Keratinocyte (primary cell): ENCODE data around the gene SPTBN1. TPM values are rescaled to one million over a fixed set of nuclear protein-coding genes. Genes with fewer than 3 reads are reported as not detected.

Experiments
- DNase-seq: peaks from one replicate; pipeline ENCODE4 v3.0.0-alpha.2; 2011; ENCODE audit warnings: low read depth, missing footprints, low spot score
- FAIRE-seq: peaks from 2 replicates; lab custom pipeline; 2011; peaks lifted over from hg19 to GRCh38; lab: Jason Lieb, UNC
- H2AFZ ChIP-seq: 2 replicates; pipeline ENCODE4 v1.6.0; 2012; ENCODE audit warnings: low read length, control low read depth, inconsistent platforms; ENCODE audit not compliant: control insufficient read depth
- H3K27ac ChIP-seq: 2 replicates; pipeline ENCODE4 v1.5.1; 2011; ENCODE audit warnings: low read length; ENCODE audit not compliant: control insufficient read depth, insufficient read depth
- H3K27me3 ChIP-seq: 3 replicates; pipeline ENCODE4 v1.6.0; 2011; ENCODE audit warnings: low read length; ENCODE audit not compliant: control insufficient read depth, insufficient read depth; ENCODE audit errors: extremely low read depth
- H3K36me3 ChIP-seq, 2 experiments: 2 replicates in 1 of 2; 3 replicates in 1 of 2; pipeline ENCODE4 v1.5.1; 2011; ENCODE audit warnings: low read length in 2 of 2, mild to moderate bottlenecking in 1 of 2; ENCODE audit not compliant: control insufficient read depth in 2 of 2, insufficient read depth in 2 of 2; ENCODE audit errors: extremely low read depth in 1 of 2
- H3K4me1 ChIP-seq: 3 replicates; pipeline ENCODE4 v1.5.1; 2011; ENCODE audit warnings: low read length; ENCODE audit not compliant: control insufficient read depth, insufficient read depth; ENCODE audit errors: extremely low read depth
- H3K4me2 ChIP-seq: 3 replicates; pipeline ENCODE4 v1.6.0; 2011; ENCODE audit warnings: low read depth, low read length; ENCODE audit not compliant: control insufficient read depth, insufficient read depth; ENCODE audit errors: extremely low read depth
- H3K4me3 ChIP-seq, 3 experiments: fragments of 200-600 bp in 1 of 3; sonication (generic) in 1 of 3; 2 replicates in 2 of 3; 3 replicates in 1 of 3; pipeline ENCODE4 v1.5.1; 2011 to 2016; ENCODE audit warnings: low read length in 3 of 3, mild to moderate bottlenecking in 3 of 3, control low read depth in 2 of 3, inconsistent platforms in 1 of 3, low read depth in 1 of 3, mixed read lengths in 1 of 3, mixed run types in 1 of 3, moderate library complexity in 1 of 3; ENCODE audit not compliant: control insufficient read depth in 2 of 3, insufficient read depth in 2 of 3; ENCODE audit errors: extremely low read depth in 1 of 3
- H3K79me2 ChIP-seq: 2 replicates; pipeline ENCODE4 v1.6.0; 2012; ENCODE audit warnings: low read length; ENCODE audit not compliant: control insufficient read depth, insufficient read depth
- H3K9ac ChIP-seq: 3 replicates; pipeline ENCODE4 v1.6.0; 2011; ENCODE audit warnings: low read length; ENCODE audit not compliant: control insufficient read depth, insufficient read depth; ENCODE audit errors: extremely low read depth
- H3K9me1 ChIP-seq: 3 replicates; pipeline ENCODE4 v1.6.0; 2011; ENCODE audit warnings: low read length; ENCODE audit not compliant: control insufficient read depth, insufficient read depth; ENCODE audit errors: extremely low read depth
- H3K9me3 ChIP-seq: 2 replicates; pipeline ENCODE4 v1.5.1; 2012; ENCODE audit warnings: low read depth, low read length; ENCODE audit not compliant: control insufficient read depth
- H4K20me1 ChIP-seq: 3 replicates; pipeline ENCODE4 v1.6.0; 2011; ENCODE audit warnings: low read length; ENCODE audit not compliant: control insufficient read depth, insufficient read depth; ENCODE audit errors: extremely low read depth
- EZH2 ChIP-seq: IDR thresholded peaks from one replicate; pipeline ENCODE4 v1.6.1; 2012; ENCODE audit warnings: inconsistent platforms, mild to moderate bottlenecking, low read length, moderate library complexity
- dilution Hi-C: fragments of 300-500 bp; cut with MboI; formaldehyde crosslinking; loops from one replicate; pipeline ENCODE4 v1.7.0; 2020; ENCODE audit warnings: low sequenced_read_pairs; ENCODE audit not compliant: extremely low pct_ligation_motif_present
- polyA plus RNA-seq, 5 experiments: library from polyadenylated mRNA; depleted of rRNA in 3 of 5; stranded (reverse) in 3 of 5; stranded (forward) in 1 of 5; unstranded in 1 of 5; fragments of >200 nt; gene quantifications; 1 replicate in 1 of 5; 2 replicates in 3 of 5; 3 replicates in 1 of 5; pipeline versions ENCODE4 v1.2.1 to v1.2.3, GENCODE V29; 2011 to 2012; ENCODE audit warnings: missing spikeins in 2 of 5, low read depth in 1 of 5, low replicate concordance in 1 of 5
- TF ChIP-seq, protein P1 (sequence below), 3 experiments: IDR thresholded peaks in 1 of 3; conservative IDR thresholded peaks in 1 of 3; optimal IDR thresholded peaks in 1 of 3; 2 replicates in 2 of 3; 3 replicates in 1 of 3; pipeline versions ENCODE3 to v1.5.1; 2011; ENCODE audit warnings: low read length in 3 of 3, mild to moderate bottlenecking in 3 of 3, moderate library complexity in 2 of 3, control low read depth in 1 of 3, inconsistent platforms in 1 of 3; ENCODE audit not compliant: insufficient read depth in 2 of 3; ENCODE audit errors: extremely low read depth in 1 of 3

The SPTBN1 gene
- polyA plus RNA-seq, 1 donor (not counting 4 experiments of a cell fraction or from before 2014, with no cell fraction given): 40.0 TPM

DNA sequence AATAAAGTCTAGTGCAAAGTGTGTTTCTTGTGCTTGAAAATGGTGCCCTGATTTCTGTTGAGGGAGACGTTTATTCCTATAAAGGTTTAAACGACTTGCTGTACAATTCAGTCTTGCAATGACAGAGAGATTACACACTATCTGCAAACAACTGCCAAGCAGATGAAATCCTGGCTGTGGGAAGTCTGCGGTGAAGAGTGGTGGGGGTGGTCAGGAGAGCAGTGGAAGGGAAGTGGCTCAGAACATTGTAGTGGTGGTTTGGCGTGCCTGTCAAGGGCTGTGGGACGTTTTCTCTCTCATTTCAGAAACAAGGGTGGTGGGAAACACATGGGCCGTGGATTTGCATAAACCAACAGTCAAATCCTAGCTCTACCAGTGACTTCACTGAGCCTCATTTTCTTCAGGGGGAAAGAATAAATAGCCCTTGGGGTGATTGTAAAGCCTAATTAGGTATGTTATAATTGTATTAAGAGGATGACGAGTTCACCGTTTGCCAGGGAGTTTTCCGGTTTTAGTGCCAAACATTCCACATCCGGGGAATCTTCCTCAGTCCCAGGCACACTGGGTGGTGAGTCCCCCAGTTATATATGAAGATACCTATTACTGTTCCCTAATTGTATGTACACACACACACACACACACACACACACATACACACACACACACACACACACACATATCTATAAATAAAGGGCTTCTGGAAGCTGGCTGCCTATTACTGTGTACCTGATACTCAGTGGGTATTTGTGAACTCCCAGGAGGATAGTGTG lies 115.0 kb downstream of the SPTBN1 start:
- Histone ChIP-seq H2AFZ (no peak overlapping the region), H3K36me3 (peaks cover 4% of the 10 kb centered on the region in 2 experiments), H3K9ac (peak overlapping the region; percentile 73), H3K9me1 (peaks cover 8% of the 10 kb centered on the region), H3K9me3 (no peaks in the 10 kb centered on the region), H3K4me3 (peak overlapping the region in 2 of 3 experiments; percentile 20 to 40), H3K79me2 (peaks cover 76% of the 10 kb centered on the region), H3K27me3 (no peaks in the 10 kb centered on the region), H3K4me1 (peaks cover 76% of the 10 kb centered on the region), H3K27ac (peak overlapping the region; percentile 96), H3K4me2 (peak overlapping the region; percentile 85), H4K20me1 (no peaks in the 10 kb centered on the region)
- FAIRE-seq (peak; percentile 44), DNase-seq (no peak)
- TF ChIP-seq, protein P1, sequence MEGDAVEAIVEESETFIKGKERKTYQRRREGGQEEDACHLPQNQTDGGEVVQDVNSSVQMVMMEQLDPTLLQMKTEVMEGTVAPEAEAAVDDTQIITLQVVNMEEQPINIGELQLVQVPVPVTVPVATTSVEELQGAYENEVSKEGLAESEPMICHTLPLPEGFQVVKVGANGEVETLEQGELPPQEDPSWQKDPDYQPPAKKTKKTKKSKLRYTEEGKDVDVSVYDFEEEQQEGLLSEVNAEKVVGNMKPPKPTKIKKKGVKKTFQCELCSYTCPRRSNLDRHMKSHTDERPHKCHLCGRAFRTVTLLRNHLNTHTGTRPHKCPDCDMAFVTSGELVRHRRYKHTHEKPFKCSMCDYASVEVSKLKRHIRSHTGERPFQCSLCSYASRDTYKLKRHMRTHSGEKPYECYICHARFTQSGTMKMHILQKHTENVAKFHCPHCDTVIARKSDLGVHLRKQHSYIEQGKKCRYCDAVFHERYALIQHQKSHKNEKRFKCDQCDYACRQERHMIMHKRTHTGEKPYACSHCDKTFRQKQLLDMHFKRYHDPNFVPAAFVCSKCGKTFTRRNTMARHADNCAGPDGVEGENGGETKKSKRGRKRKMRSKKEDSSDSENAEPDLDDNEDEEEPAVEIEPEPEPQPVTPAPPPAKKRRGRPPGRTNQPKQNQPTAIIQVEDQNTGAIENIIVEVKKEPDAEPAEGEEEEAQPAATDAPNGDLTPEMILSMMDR (optimal IDR thresholded peaks at IDR 0.05 in 1 of 3, IDR thresholded peaks at IDR 0.05 in 1 of 3, conservative IDR thresholded peaks at IDR 0.05 in 1 of 3; ENCODE audit: extremely low read depth in 1 of 3, insufficient read depth in 2 of 3, low read length in 3 of 3): no peak
- no peak for TF ChIP-seq EZH2
- dilution Hi-C loops: no loop called here

DNA sequence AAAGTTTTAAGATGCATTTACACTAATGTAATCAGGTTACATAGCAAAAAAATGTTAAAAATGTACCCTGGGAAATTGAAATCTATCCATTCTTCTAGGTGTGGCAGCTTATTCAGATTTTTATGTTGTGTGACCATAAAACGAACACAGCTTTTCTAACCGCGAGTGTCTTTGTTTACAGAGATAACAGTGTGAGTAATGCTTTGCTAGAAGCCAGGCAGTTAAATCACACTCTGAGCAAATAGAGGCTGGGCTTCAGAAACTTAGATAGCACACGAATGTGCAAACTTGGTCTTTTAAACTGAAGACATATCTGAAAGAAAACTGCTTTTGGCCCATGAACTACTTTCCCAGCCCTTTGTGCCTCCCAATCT lies 116.1 kb downstream of the SPTBN1 start:
- H3K79me2 ChIP-seq: peaks cover 74% of the 10 kb centered on the region
- H3K4me3 ChIP-seq: peak overlapping the region in 2 of 3 experiments; percentile 2 to 3
- H3K4me1 ChIP-seq: peaks cover 87% of the 10 kb centered on the region
- peaks cover 8% of the 10 kb centered on the region for H3K9me1 ChIP-seq
- peak overlapping the region; percentile 85 for H3K4me2 ChIP-seq
- no peaks in the 10 kb centered on the region for H3K9me3 ChIP-seq
- no peak for DNase-seq
- peaks cover 4 to 11% of the 10 kb centered on the region in 2 experiments for H3K36me3 ChIP-seq
- TF ChIP-seq, protein P1 (optimal IDR thresholded peaks at IDR 0.05 in 1 of 3, IDR thresholded peaks at IDR 0.05 in 1 of 3, conservative IDR thresholded peaks at IDR 0.05 in 1 of 3; ENCODE audit: extremely low read depth in 1 of 3, insufficient read depth in 2 of 3, low read length in 3 of 3): no peak
- TF ChIP-seq EZH2: no peak
- no peaks in the 10 kb centered on the region for H3K27me3 ChIP-seq
- peak overlapping the region; percentile 73 for H3K9ac ChIP-seq
- no peak overlapping the region for H2AFZ ChIP-seq
- no peak for FAIRE-seq
- H4K20me1 ChIP-seq: no peaks in the 10 kb centered on the region
- peak overlapping the region; percentile 96 for H3K27ac ChIP-seq
- dilution Hi-C loops: no loop called here
